Transverse colon (tissue), 4 donors: ENCODE data around the gene BAZ2A. TPM values are rescaled to one million over a fixed set of nuclear protein-coding genes. Genes with fewer than 3 reads are reported as not detected.

Experiments
- DNase-seq: peaks from one replicate; pipeline ENCODE4 v3.0.0-alpha.2; 2019
- H3K27ac ChIP-seq, 4 donors: fragments of 200-600 bp; sonication (generic); 2 replicates each; pipeline ENCODE4 v1.5.1; 2016 to 2018; ENCODE audit warnings: inconsistent platforms in 4 of 4
- H3K27me3 ChIP-seq: fragments of 200-600 bp; sonication (generic); 2 replicates; pipeline ENCODE4 v1.5.1; 2017; ENCODE audit warnings: inconsistent platforms
- H3K36me3 ChIP-seq, 4 donors: fragments of 200-600 bp; sonication (generic); 2 replicates each; pipeline ENCODE4 v1.5.1; 2017 to 2019; ENCODE audit warnings: inconsistent platforms in 4 of 4
- H3K4me1 ChIP-seq, 4 donors: fragments of 200-600 bp; sonication (generic); 2 replicates each; pipeline ENCODE4 v1.5.1; 2017 to 2020; ENCODE audit warnings: inconsistent platforms in 4 of 4
- H3K4me3 ChIP-seq, 4 donors: fragments of 200-600 bp; sonication (generic); 1 replicate in 1 of 4; 2 replicates in 3 of 4; pipeline versions ENCODE4 v1.5.1 to v1.6.1; 2017 to 2019; ENCODE audit warnings: inconsistent platforms in 4 of 4
- H3K9me3 ChIP-seq, 2 donors: fragments of 200-600 bp; sonication (generic); 2 replicates each; pipeline ENCODE4 v1.5.1; 2017 to 2019; ENCODE audit warnings: inconsistent platforms in 2 of 2
- EP300 ChIP-seq: sonication (generic); formaldehyde crosslinking; IDR thresholded peaks from one replicate; pipeline ENCODE4 v1.6.1; 2017; ENCODE audit warnings: antibody characterized with exemption, low read depth
- POLR2A ChIP-seq: fragments of 450-650 bp; IDR thresholded peaks from one replicate; pipeline ENCODE4 v1.6.1; 2016; ENCODE audit warnings: antibody characterized with exemption, mild to moderate bottlenecking, moderate library complexity
- POLR2AphosphoS5 ChIP-seq, 3 donors: sonication (generic); formaldehyde crosslinking; IDR thresholded peaks; one replicate each; pipeline ENCODE4 v1.6.1; 2016; ENCODE audit warnings: antibody characterized with exemption in 3 of 3
- whole genome bisulfite sequencing, 2 donors: methylation state at CpG; one replicate each; pipeline ENCODE4 v1.1.5; 2018; ENCODE audit warnings: low coverage in 1 of 2; 5-methylcytosine and 5-hydroxymethylcytosine counted together
- in situ Hi-C, 4 donors: fragments of 200-750 bp; cut with MboI; loops; one replicate each; pipeline versions ENCODE4 v1.15.0 to v1.15.1; 2017; ENCODE audit warnings: low sequenced_read_pairs in 3 of 4, low pct_ligation_motif_present in 1 of 4, low pct_unique_long_range_greater_than_20kb in 1 of 4
- intact Hi-C: fragments of 100-400 bp; cut with DNase I; formaldehyde crosslinking; loops from one replicate; pipeline ENCODE4 v1.15.1; 2023; ENCODE audit warnings: low total_unique reads
- total RNA-seq, 4 donors: library from RNA; depleted of rRNA; stranded (reverse); fragments of >200 nt; gene quantifications; one replicate each; pipeline ENCODE4 v1.1.0, GENCODE V29; 2016
- TF ChIP-seq, protein P1 (sequence below), 5 experiments: fragments of 200-600 bp in 3 of 5; fragments of 450-650 bp in 2 of 5; sonication (generic) in 3 of 5; IDR thresholded peaks; 1 replicate in 2 of 5; 2 replicates in 3 of 5; pipeline ENCODE4 v1.5.1; 2016 to 2017; ENCODE audit warnings: antibody characterized with exemption in 5 of 5, inconsistent platforms in 3 of 5, mild to moderate bottlenecking in 2 of 5, moderate library complexity in 1 of 5

BAZ2A gene
- total RNA-seq, 4 donors from 2014 or later = 108 to 261 (median 124) TPM

DNA sequence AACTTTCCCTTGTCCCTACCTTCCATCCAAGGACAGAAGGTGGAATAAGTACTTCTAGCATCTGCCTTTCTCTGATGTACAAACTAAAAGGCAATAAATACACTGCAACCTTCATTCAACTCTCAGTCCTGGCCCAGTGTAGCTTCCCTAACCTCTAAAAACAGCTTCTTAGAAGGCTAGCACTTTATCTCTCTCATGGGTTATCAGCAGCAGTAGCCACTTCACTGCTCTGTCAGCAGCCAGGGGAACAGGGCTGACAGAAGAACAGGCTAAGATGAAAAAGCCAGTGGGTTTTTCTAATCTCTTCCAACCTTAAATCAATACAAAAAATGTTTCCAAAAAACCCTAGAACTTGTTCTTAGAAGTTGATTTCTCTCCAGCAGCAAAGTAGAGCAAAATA lies 13.2 kb downstream of the BAZ2A start:
- in situ Hi-C loops (no loop called here), intact Hi-C loops (no loop called here)
- H3K36me3 ChIP-seq = peaks cover 3 to 88% (median 35%) of the 10 kb centered on the region in 4 donors
- peaks cover 0 to 8% (median 0%) of the 10 kb centered on the region in 4 donors for H3K4me1 ChIP-seq
- H3K27ac ChIP-seq = no peak overlapping the region
- H3K9me3 ChIP-seq = no peaks in the 10 kb centered on the region
- DNase-seq = no peak
- TF ChIP-seq POLR2AphosphoS5 (IDR thresholded peaks at IDR 0.05) = no peak
- no peak for TF ChIP-seq POLR2A
- TF ChIP-seq, protein P1, sequence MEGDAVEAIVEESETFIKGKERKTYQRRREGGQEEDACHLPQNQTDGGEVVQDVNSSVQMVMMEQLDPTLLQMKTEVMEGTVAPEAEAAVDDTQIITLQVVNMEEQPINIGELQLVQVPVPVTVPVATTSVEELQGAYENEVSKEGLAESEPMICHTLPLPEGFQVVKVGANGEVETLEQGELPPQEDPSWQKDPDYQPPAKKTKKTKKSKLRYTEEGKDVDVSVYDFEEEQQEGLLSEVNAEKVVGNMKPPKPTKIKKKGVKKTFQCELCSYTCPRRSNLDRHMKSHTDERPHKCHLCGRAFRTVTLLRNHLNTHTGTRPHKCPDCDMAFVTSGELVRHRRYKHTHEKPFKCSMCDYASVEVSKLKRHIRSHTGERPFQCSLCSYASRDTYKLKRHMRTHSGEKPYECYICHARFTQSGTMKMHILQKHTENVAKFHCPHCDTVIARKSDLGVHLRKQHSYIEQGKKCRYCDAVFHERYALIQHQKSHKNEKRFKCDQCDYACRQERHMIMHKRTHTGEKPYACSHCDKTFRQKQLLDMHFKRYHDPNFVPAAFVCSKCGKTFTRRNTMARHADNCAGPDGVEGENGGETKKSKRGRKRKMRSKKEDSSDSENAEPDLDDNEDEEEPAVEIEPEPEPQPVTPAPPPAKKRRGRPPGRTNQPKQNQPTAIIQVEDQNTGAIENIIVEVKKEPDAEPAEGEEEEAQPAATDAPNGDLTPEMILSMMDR (IDR thresholded peaks at IDR 0.05) = no peak
- no peak for TF ChIP-seq EP300
- no peaks in the 10 kb centered on the region for H3K27me3 ChIP-seq
- no peak overlapping the region for H3K4me3 ChIP-seq

DNA sequence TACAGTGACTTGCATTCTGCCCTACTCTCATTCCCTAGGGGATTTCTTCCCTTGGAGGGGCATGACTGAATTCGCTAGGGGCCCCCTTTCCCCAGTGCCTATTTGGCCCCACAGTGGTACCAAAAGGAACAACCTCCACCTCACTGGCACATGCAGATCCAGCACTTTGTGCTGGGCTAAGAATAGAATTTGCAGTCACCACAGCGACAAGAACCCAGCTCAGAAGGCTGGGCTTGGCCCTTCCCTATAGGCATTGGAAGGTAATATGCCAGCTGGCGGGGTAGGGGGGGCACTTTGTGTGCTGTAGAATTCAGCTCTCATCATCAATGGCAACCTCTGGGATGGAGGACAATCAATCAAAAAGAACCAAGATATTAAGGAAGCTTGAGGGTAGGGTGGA lies 13.9 kb downstream of the BAZ2A start:
- WGBS, 2 donors = 90% methylated on average over 3 of the region's 3 CpGs; no CpG with 5 or more reads in 1 of the 2 donors
- TF ChIP-seq, protein P1 (IDR thresholded peaks at IDR 0.05) = no peak
- no peak for TF ChIP-seq POLR2AphosphoS5 (IDR thresholded peaks at IDR 0.05)
- TF ChIP-seq EP300 = no peak
- TF ChIP-seq POLR2A = no peak
- Histone ChIP-seq H3K4me3 (no peak overlapping the region), H3K9me3 (no peaks in the 10 kb centered on the region), H3K27me3 (no peaks in the 10 kb centered on the region), H3K36me3 (peaks cover 3 to 88% (median 38%) of the 10 kb centered on the region in 4 donors), H3K4me1 (peaks cover 0 to 8% (median 0%) of the 10 kb centered on the region in 4 donors), H3K27ac (no peak overlapping the region)
- intact Hi-C loops = no loop called here
- no peak for DNase-seq
- in situ Hi-C loops = no loop called here

DNA sequence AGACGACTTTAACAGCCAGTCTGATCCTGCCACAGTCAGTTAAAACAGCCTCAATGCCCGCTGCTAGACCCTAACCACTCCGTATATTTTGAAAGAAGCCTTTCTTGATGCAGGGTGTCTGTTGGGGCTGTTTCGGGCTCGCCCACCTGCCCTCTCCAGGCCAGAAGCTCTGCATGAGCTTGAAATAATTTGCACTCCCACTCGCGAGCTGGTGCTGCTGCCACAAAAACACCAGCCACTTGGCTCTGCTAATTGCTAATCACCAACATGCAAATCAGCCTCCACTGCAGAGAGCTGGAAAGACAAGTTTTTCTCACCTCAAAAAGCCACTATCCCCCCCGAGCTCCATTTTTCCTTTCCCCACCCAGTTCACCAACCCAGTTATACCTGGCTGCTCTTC lies 15.5 kb downstream of the BAZ2A start:
- Histone ChIP-seq H3K36me3 (peaks cover 3 to 94% (median 43%) of the 10 kb centered on the region in 4 donors), H3K4me1 (peaks cover 0 to 8% (median 0%) of the 10 kb centered on the region in 4 donors), H3K27ac (no peak overlapping the region), H3K9me3 (no peaks in the 10 kb centered on the region), H3K27me3 (no peaks in the 10 kb centered on the region), H3K4me3 (no peak overlapping the region)
- WGBS, 2 donors = 73 to 84% methylated on average over 3 to 8 of the region's 8 CpGs
- in situ Hi-C loops = no loop called here
- DNase-seq = no peak
- TF ChIP-seq, protein P1 (IDR thresholded peaks at IDR 0.05) = no peak
- TF ChIP-seq POLR2AphosphoS5 (IDR thresholded peaks at IDR 0.05) (no peak), EP300 (no peak), POLR2A (no peak)
- intact Hi-C loops = no loop called here

DNA sequence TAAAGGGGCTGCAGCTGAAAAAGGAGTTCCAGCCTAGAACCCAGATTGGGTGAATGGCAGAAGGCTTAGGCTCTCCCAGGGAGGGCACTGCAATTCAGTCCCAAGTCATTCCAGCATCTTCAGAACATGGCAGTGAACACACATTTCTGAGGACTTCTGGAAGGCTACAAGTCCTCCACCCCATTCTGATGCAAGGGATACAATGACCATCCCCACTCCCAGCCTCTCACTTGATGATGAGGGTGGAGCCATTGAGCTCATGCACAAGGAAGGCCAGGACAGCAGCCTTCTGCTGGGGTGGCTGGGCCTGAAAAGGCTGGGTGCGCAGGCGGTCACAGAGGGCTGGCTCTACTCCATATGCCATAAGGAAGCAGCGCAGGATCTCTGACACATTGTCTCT lies 25.8 kb downstream of the BAZ2A start:
- in situ Hi-C loops (no loop called here), intact Hi-C loops (no loop called here)
- H3K27me3 ChIP-seq = no peaks in the 10 kb centered on the region
- no peak for TF ChIP-seq POLR2A
- no peak for TF ChIP-seq EP300
- TF ChIP-seq, protein P1 (IDR thresholded peaks at IDR 0.05) = no peak
- no peak for TF ChIP-seq POLR2AphosphoS5 (IDR thresholded peaks at IDR 0.05)
- peaks cover 3 to 99% (median 50%) of the 10 kb centered on the region in 4 donors for H3K36me3 ChIP-seq
- 96% methylated on average over 3 of the region's 3 CpGs; no CpG with 5 or more reads in 1 of the 2 donors for WGBS, 2 donors
- no peak overlapping the region for H3K4me3 ChIP-seq
- no peaks in the 10 kb centered on the region for H3K4me1 ChIP-seq
- no peak for DNase-seq
- no peaks in the 10 kb centered on the region for H3K9me3 ChIP-seq
- H3K27ac ChIP-seq = no peak overlapping the region
